ENCODE results near the gene TEX9. TPM values are rescaled to one million over a fixed set of nuclear protein-coding genes. Genes with fewer than 3 reads are reported as not detected.

Gene TEX9
- total and polyA plus RNA-seq, 2 of the 4 experiments (the other 2 are of a cell fraction) = 0.63 to 1.4 TPM

DNA sequence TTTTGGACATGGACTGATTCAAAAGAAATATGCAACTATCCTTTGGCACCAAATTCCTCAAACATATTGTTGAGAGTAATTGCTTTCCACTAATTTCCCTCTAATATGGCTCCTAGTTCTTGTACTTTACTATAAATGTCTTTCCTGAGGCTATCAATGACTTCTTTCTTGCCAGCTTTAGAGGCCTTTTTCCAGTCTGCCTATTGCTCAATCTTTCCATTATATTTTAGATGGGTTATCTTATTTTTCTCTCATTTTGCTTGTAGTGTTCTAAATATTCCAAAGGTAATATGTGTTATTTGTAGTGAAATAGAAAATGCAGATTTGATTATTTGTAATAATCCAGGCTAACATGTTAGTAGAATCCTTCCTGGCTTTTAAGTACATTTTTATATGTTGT lies 11.5 kb upstream of the TEX9 start:
- no peak overlapping the region for H2AFZ ChIP-seq (replicated peaks; ENCODE audit: low read length, poor library complexity)

More for the DNA sequence above, 11.5 kb upstream of the TEX9 start:
- ChIA-PET POLR2A (ENCODE audit: unreplicated experiment) (no interaction called here), CTCF (no interaction called here)
- H3K14ac ChIP-seq (replicated peaks; ENCODE audit: low read depth, low read length) = no peak overlapping the region
- H3K27me3 ChIP-seq (ENCODE audit: control insufficient read depth, insufficient read depth, low read length) = no peaks in the 10 kb centered on the region
- no peak overlapping the region for H3K4me2 ChIP-seq (ENCODE audit: low read depth, low read length)
- dilution Hi-C loops (cut with HindIII; ENCODE audit: low sequenced_read_pairs, unreplicated experiment) (no loop called here), in situ Hi-C loops (cut with MboI; ENCODE audit: low sequenced_read_pairs) (no loop called here), intact Hi-C loops (cut with micrococcal nuclease) (no loop called here)
- H3K18ac ChIP-seq (ENCODE audit: low read depth, low read length) = no peak overlapping the region
- no peak overlapping the region for H3K23ac ChIP-seq (ENCODE audit: low read depth, low read length)
- TF ChIP-seq CEBPB (IDR thresholded peaks at IDR 0.05; ENCODE audit: low read depth, low read length) = peak; percentile 42; the same call in 1 of the 2 replicates
- no peak for TF ChIP-seq RCOR1 (IDR thresholded peaks at IDR 0.05; ENCODE audit: insufficient replicate concordance, low read length)
- H2BK5ac ChIP-seq (ENCODE audit: low read depth, low read length, poor library complexity, severe bottlenecking) = no peak overlapping the region
- no peaks in the 10 kb centered on the region for H4K20me1 ChIP-seq (ENCODE audit: insufficient read depth, low read length)
- H4K8ac ChIP-seq (ENCODE audit: low read depth in 2 of 2, low read length in 2 of 2) = no peak overlapping the region
- H3K4ac ChIP-seq (ENCODE audit: low read depth, low read length) = no peak overlapping the region
- no peak overlapping the region for H2BK20ac ChIP-seq (ENCODE audit: low read depth, low read length)
- no peak overlapping the region for H4K91ac ChIP-seq (ENCODE audit: insufficient read depth, low read depth, low read length)
- no TSS peak for BruUV-seq (replicated peaks)
- H4K5ac ChIP-seq (ENCODE audit: low read depth, low read length) = no peak overlapping the region
- H3K9me3 ChIP-seq (ENCODE audit: control insufficient read depth, insufficient read depth, low read length) = no peaks in the 10 kb centered on the region
- no peak overlapping the region for H2AK5ac ChIP-seq (ENCODE audit: low read depth, low read length)
- no peak overlapping the region for H3K9ac ChIP-seq (ENCODE audit: low read depth, low read length)
- no peaks in the 10 kb centered on the region for H3K9me1 ChIP-seq (ENCODE audit: insufficient read depth, low read length)
- DNase-seq (no peak), ATAC-seq (ENCODE audit: low read depth) (no peak)
- no peaks in the 10 kb centered on the region for H3K4me1 ChIP-seq (ENCODE audit: control insufficient read depth, insufficient read depth, low read length)
- H2AK9ac ChIP-seq (replicated peaks; ENCODE audit: low read depth, low read length, poor library complexity) = no peak overlapping the region
- no peak overlapping the region for H3K4me3 ChIP-seq (ENCODE audit: insufficient read depth, low read depth, low read length)
- no peak overlapping the region for H2BK120ac ChIP-seq (ENCODE audit: low read depth, low read length)
- H3K27ac ChIP-seq (ENCODE audit: insufficient read depth, low read length) = no peak overlapping the region
- no peaks in the 10 kb centered on the region for H3K79me1 ChIP-seq (ENCODE audit: low read depth in 1 of 2, low read length in 2 of 2)
- H3K36me3 ChIP-seq (ENCODE audit: control insufficient read depth, insufficient read depth, low read length) = no peaks in the 10 kb centered on the region
- no peak overlapping the region for H2BK15ac ChIP-seq (ENCODE audit: low read depth, low read length)
- H3K56ac ChIP-seq (ENCODE audit: extremely low read depth, insufficient read depth, low read length) = no peak overlapping the region
